Subcutaneous abdominal adipose tissue (tissue), 5 donors: Measurements from ENCODE around the gene TFAP2C.

Source experiments
- H3K27ac ChIP-seq: one replicate; pipeline ENCODE4 v1.7.0; 2013; ENCODE audit warnings: low read depth, mild to moderate bottlenecking, inconsistent platforms, low read length, moderate library complexity
- H3K27me3 ChIP-seq, 5 donors: one replicate each; pipeline ENCODE4 v1.7.0; 2013; ENCODE audit warnings: low read length in 5 of 5, inconsistent platforms in 1 of 5; ENCODE audit not compliant: control insufficient read depth in 5 of 5, insufficient read depth in 4 of 5
- H3K36me3 ChIP-seq, 5 donors: one replicate each; pipeline ENCODE4 v1.7.0; 2013; ENCODE audit warnings: low read length in 5 of 5; ENCODE audit not compliant: control insufficient read depth in 5 of 5, insufficient read depth in 5 of 5
- H3K4me1 ChIP-seq, 5 donors: one replicate each; pipeline ENCODE4 v1.7.0; 2013; ENCODE audit warnings: low read length in 5 of 5, mild to moderate bottlenecking in 3 of 5, moderate library complexity in 1 of 5; ENCODE audit not compliant: control insufficient read depth in 5 of 5, insufficient read depth in 5 of 5
- H3K4me3 ChIP-seq, 5 donors: one replicate each; pipeline ENCODE4 v1.7.0; 2013; ENCODE audit warnings: low read length in 5 of 5, low read depth in 1 of 5
- H3K9ac ChIP-seq, 5 donors: one replicate each; pipeline ENCODE4 v1.7.0; 2013; ENCODE audit warnings: low read length in 5 of 5, mild to moderate bottlenecking in 4 of 5, moderate library complexity in 3 of 5
- H3K9me3 ChIP-seq, 5 donors: one replicate each; pipeline ENCODE4 v1.7.0; 2013; ENCODE audit warnings: low read length in 5 of 5; ENCODE audit not compliant: control insufficient read depth in 5 of 5
- donor health status: healthy.
- donor health status: healthy.
- donor health status: healthy.
- donor health status: healthy.
- donor health status: healthy.

Gene TFAP2C

DNA sequence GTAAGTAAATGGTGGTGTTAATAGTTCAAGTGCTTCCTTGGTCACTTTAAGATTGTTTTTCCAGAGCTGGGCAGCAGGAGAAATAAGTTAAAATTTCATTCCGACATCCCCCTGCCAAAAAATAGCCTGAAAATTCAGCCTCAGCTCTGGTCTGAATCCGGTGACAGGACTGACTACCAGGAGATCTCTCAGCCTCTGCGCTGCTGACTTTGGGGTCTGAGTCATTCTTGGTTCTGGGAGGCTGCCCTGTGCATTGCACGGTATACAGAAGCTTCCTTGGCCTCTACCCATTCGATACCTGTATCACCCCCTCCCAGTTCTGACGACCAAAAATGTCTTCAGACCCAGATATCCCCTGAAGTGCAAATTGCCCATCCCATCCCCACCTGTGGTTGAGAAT lies 36.3 kb upstream of the TFAP2C start:
- Histone ChIP-seq H3K4me3 (no peak overlapping the region), H3K36me3 (no peaks in the 10 kb centered on the region), H3K9ac (no peak overlapping the region), H3K9me3 (no peaks in the 10 kb centered on the region), H3K27ac (no peak overlapping the region), H3K4me1 (no peaks in the 10 kb centered on the region), H3K27me3 (peaks cover 0 to 6% (median 2%) of the 10 kb centered on the region in 5 donors)

DNA sequence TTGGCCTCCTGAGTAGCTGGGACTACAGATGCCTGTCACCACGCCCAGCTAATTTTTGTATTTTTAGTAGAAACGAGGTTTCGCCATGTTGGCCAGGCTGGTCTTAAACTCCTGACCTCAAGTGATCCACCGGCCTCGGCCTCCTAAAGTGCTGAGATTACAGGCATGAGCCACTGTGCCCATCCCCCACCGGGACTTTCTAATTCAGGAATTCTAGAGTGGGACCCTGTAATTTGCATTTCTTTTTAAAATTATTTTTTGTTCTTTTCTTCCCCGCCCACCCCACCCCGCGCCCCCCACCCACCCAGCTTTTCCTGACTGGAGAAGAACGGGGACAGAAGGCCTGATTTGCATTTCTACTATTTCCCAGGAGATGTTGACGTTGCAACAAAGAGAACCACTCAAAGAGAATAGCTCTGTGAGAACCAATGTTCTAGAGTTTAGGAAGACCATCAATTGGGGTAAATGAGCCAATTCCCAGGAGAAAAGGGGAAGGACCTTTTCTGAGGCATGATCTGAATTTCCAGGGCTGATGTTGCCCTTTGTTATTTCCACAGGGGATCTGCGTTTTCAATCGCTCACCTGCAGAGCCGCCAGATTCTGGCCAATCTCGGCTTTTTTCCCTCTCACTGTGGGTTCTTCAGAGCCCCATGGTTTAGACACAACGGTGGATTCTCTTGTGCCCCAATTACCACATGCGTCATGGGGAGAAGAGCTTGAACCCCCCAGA lies 33.2 kb upstream of the TFAP2C start:
- H3K9ac ChIP-seq, result no peak overlapping the region
- H3K4me3 ChIP-seq, result no peak overlapping the region
- H3K36me3 ChIP-seq, result no peaks in the 10 kb centered on the region
- no peaks in the 10 kb centered on the region for H3K4me1 ChIP-seq
- H3K27me3 ChIP-seq, result peaks cover 0 to 6% (median 2%) of the 10 kb centered on the region in 5 donors
- H3K9me3 ChIP-seq, result no peaks in the 10 kb centered on the region
- no peak overlapping the region for H3K27ac ChIP-seq

DNA sequence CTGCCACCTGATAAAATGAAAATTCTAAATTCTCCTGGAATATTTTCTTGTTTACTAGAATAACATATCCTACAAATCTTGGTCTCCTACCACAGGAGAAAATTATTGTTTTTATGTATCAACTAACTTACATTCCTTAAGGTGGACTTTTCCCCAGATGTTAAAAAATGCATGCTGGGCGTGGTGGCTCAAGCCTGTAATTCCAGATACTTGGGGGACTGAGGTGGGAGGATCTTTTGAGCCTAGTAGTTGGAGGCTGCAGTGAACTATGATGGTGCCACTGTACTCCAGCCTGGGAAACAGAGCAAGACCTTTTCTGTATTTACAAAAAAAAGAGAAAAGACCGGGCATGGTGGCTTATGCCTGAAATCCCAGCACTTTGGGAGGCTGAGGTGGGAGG lies 27.9 kb upstream of the TFAP2C start:
- H3K9me3 ChIP-seq, result no peaks in the 10 kb centered on the region
- H3K27me3 ChIP-seq, result peaks cover 0 to 6% (median 0%) of the 10 kb centered on the region in 5 donors
- H3K4me1 ChIP-seq, result no peaks in the 10 kb centered on the region
- no peak overlapping the region for H3K9ac ChIP-seq
- no peak overlapping the region for H3K4me3 ChIP-seq
- no peak overlapping the region for H3K27ac ChIP-seq
- no peaks in the 10 kb centered on the region for H3K36me3 ChIP-seq

DNA sequence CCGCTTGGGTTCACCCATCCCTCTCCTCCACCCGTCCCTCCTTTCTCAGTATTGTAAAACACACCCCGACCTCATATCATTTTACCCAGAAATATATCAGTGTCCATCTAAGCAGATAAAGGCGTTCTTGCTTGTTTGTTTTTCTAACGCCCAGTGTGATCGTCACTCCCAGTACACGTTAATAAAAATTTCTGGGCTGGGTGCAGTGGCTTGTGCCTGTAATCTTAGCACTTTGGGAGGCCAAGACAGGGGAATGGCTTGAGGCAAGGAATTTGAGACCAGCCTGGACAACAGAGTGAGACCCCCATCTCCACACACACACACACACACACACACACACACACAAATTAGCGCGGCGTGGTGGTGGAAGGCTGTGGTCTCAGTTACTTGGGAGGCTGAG lies 24.4 kb upstream of the TFAP2C start:
- H3K27ac ChIP-seq, result no peak overlapping the region
- H3K4me1 ChIP-seq, result no peaks in the 10 kb centered on the region
- H3K36me3 ChIP-seq, result no peaks in the 10 kb centered on the region
- no peak overlapping the region for H3K9ac ChIP-seq
- H3K9me3 ChIP-seq, result no peaks in the 10 kb centered on the region
- H3K27me3 ChIP-seq, result peaks cover 0 to 3% (median 0%) of the 10 kb centered on the region in 5 donors
- H3K4me3 ChIP-seq, result no peak overlapping the region

DNA sequence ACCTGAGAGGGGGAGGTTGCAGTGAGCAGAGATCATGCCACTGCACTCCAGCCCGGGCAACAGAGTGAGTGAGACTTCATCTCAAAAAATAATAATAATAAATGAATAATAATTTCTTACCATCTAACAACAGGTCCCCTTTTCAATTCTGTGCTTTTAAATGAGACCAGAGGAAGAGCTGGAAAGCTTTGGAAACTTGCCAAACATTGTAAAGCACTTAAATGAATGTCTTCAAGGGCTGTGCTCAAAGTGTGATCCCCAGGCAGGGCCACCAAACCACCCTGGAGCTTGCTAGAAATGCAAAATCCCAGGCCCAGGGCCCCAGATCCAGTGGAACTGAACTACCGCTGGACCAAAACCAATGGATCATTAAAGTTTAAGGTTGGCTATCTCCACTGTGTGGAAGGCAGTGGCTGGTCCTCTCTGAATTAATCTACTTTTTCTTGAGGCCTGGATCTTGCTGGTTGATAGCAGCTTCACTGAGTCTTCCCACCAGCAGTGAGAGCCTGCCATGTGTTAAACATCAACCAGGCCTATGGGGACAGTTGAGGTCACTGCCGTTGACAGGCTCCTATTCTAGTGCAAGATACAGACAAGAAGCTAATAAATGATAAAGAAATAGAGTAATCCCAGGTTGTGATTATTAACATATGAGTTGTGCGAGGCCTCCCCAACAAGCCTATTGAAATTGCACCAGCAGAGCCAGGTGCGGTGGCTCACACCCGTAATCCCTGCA lies 23.7 kb upstream of the TFAP2C start:
- H3K36me3 ChIP-seq, result no peaks in the 10 kb centered on the region
- H3K4me3 ChIP-seq, result no peak overlapping the region
- H3K27me3 ChIP-seq, result peaks cover 0 to 2% (median 0%) of the 10 kb centered on the region in 5 donors
- no peak overlapping the region for H3K27ac ChIP-seq
- no peak overlapping the region for H3K9ac ChIP-seq
- no peaks in the 10 kb centered on the region for H3K4me1 ChIP-seq
- H3K9me3 ChIP-seq, result no peaks in the 10 kb centered on the region

DNA sequence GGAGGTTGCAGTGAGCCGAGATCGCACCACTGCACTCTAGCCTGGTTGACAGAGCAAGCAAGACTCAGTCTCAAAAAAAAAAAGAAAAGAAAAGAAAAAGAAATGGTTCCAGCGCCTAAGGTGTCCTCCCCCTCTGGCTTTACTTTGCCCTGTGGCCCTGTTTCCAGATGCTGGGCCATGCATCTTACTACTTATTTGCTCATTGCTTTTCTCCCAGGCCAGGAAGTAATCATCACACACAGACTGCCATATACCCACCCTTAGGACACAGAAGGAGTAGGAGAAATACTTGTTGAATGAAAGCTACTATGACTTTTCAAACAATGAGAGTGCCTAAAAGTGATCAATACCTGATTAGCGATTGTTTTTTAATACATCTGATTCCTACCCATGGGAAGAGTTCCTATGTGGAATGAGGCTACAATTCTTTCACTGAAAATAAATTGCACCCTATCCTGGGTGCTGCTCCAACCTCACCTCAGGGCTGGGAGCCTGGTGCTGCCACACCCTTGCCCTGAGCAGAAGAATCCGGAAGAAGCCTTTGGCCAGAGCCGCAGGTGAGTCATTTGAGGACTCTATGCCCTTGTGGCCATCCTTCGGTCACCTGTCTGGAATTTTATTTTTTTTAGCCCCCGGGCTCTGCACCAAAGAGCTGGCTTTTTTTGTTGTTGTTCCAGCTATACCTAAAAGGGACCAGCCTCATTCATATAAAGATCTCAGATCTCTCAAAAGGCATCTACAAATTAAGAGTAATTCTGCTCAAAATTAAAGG lies 22.7 kb upstream of the TFAP2C start:
- Histone ChIP-seq H3K4me1 (no peaks in the 10 kb centered on the region), H3K9ac (no peak overlapping the region), H3K9me3 (no peaks in the 10 kb centered on the region), H3K27me3 (peaks cover 0 to 6% (median 0%) of the 10 kb centered on the region in 5 donors), H3K27ac (no peak overlapping the region), H3K36me3 (no peaks in the 10 kb centered on the region), H3K4me3 (no peak overlapping the region)

DNA sequence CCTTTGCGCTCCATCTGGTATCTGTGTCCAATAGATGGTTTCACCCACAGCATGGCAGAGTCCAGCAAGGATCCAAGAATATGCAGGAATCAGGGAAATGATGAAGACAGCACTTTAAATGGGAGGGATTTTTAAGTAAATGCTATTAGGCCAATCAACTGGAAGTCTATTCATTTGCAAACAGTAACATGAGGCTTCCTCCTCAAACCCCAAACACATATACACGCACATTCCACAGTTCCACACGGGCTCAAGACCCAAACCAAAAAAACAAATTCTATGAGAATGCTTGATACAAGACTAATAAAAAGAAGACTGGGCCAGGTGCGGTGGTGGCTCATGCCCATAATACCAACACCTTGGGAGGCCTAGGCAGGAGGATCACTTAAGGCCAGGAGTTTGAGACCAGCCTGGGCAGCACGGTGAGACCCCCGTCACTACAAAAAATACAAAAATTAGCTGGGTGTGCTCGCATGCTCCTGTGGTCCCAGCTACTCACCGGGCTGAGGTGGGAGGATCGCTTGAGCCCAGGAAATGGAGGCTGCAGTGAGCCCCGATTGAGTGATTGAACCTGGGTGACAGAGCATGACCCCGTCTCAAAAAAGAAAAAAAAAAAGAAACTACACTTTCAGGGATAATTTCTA lies 21.9 kb upstream of the TFAP2C start:
- no peaks in the 10 kb centered on the region for H3K4me1 ChIP-seq
- H3K27me3 ChIP-seq, result peaks cover 0 to 6% (median 0%) of the 10 kb centered on the region in 5 donors
- no peak overlapping the region for H3K27ac ChIP-seq
- no peak overlapping the region for H3K4me3 ChIP-seq
- no peak overlapping the region for H3K9ac ChIP-seq
- H3K36me3 ChIP-seq, result no peaks in the 10 kb centered on the region
- H3K9me3 ChIP-seq, result no peaks in the 10 kb centered on the region

DNA sequence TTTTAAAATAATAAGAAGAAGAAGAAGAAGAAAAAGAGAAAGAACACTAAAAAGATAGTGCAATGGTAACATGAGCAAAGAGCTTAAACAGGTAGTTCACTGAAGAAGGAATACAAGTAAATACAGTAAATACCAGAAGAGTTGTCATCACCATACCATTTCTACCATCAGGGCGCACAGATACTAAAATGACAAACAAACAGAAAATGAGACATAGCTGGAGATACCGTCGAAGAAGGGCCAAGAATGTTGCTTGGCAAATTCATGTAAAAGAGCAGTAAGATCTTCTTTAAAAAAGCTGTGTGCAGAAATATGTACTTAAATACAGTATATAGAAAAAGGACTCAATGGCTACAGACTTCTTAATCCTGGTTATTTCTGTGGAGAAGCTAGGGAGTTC lies 20.7 kb upstream of the TFAP2C start:
- Histone ChIP-seq H3K27me3 (peaks cover 0 to 6% (median 0%) of the 10 kb centered on the region in 5 donors), H3K27ac (no peak overlapping the region), H3K9ac (no peak overlapping the region), H3K4me3 (no peak overlapping the region), H3K9me3 (no peaks in the 10 kb centered on the region), H3K4me1 (no peaks in the 10 kb centered on the region), H3K36me3 (no peaks in the 10 kb centered on the region)

DNA sequence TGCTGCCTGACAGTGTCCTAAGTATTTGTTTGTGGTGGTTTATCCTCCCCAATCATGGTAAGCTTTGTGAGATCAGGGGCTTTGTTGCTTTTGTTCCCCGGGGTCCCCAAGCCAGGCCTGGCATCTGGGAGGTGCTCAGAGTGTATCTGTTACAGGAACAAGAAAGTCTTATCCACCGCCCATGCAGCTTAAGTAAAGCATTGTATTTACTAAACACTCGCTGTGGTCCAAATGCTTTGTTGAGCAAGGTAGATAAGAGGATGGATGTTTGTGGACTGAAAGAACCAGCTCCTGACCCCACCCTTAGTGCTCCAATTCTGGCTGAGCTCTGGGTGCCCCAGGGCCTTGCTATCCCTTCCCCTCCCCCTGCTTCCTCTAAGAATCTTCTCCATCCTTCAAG lies 19.8 kb upstream of the TFAP2C start:
- no peak overlapping the region for H3K4me3 ChIP-seq
- no peak overlapping the region for H3K27ac ChIP-seq
- H3K9me3 ChIP-seq, result no peaks in the 10 kb centered on the region
- no peaks in the 10 kb centered on the region for H3K4me1 ChIP-seq
- H3K36me3 ChIP-seq, result no peaks in the 10 kb centered on the region
- H3K9ac ChIP-seq, result no peak overlapping the region
- H3K27me3 ChIP-seq, result peaks cover 0 to 6% (median 0%) of the 10 kb centered on the region in 5 donors
